ENCODE data around the gene DLX4. TPM values are rescaled to one million over a fixed set of nuclear protein-coding genes. Genes with fewer than 3 reads are reported as not detected.

DLX4 gene
- total RNA-seq, 1 experiment from 2014 or later = 2.5 TPM

DNA sequence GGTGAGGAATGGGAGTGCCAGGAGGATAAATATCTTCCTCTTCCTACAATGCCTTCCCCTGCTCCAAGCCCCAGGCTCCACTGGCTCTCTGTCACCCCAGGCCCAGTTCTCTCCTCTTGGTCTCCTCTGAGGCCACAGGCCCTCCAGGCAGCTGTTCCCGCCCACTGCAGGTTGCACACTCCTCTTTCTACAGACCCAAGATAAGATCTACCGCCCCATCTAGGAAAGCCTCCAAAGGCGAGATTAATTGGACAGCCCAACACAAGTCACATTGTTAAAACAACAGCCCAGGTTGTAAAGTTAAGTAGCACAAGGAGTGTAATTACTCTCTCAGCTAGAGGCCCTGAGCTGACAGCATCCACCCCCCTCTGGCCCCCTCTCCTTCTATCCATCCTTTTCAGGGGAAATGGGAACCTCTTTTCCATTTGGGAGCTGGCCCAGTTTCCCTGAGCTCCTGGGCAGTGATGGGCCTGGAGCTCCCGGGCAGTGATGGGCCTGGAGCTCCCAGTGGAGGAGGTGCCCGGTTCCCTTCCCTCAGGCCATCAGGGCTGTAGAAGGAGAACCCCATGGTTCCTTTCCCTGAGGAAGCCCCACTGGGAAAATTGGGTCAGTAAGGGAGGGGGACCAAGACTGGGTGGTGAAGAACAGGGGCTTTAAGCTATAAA, 7.3 kb downstream of the DLX4 start:
- H3K27ac ChIP-seq (ENCODE audit: insufficient read length, low read depth, low read length) = no peak overlapping the region
- H2BK120ac ChIP-seq (ENCODE audit: low read depth, low read length, poor library complexity, severe bottlenecking) = no peak overlapping the region
- H2BK12ac ChIP-seq (ENCODE audit: insufficient read length, low read depth, low read length) = no peak overlapping the region
- no peak overlapping the region for H3K9ac ChIP-seq (ENCODE audit: extremely low read depth, insufficient read length, low read length)
- Mint-ChIP-seq H3K9me3 (no peaks in the 10 kb centered on the region; a peak in 1 of 5 replicates), H3K36me3 (ENCODE audit: insufficient read depth in 1 of 3, low read depth in 3 of 3) (no peaks in the 10 kb centered on the region; a peak in 1 of 7 replicates), H3K4me1 (peaks cover 42 to 78% of the 10 kb centered on the region in 2 experiments), H3K27me3 (ENCODE audit: low read depth) (peaks cover 100% of the 10 kb centered on the region), H3K27ac (no peak overlapping the region), H3K4me3 (no peak overlapping the region)
- no CpG with 5 or more reads among the region's 5 CpGs for WGBS (ENCODE audit: extremely low coverage, insufficient read length, low lambda C conversion rate)
- H4K8ac ChIP-seq (replicated peaks; ENCODE audit: insufficient read length, low read depth, low read length) = no peak overlapping the region
- H4K5ac ChIP-seq (ENCODE audit: insufficient read length, low read depth, low read length) = no peak overlapping the region
- no peaks in the 10 kb centered on the region for H4K20me1 ChIP-seq (ENCODE audit: control insufficient read depth, insufficient read depth, insufficient read length)
- H3K18ac ChIP-seq (ENCODE audit: insufficient read length, low read depth, low read length) = no peak overlapping the region
- no peak overlapping the region for H2AK5ac ChIP-seq (ENCODE audit: insufficient read length, low read length)
- no peak overlapping the region for H3K4ac ChIP-seq (ENCODE audit: low read depth, low read length)
- no peak overlapping the region for H2BK20ac ChIP-seq (ENCODE audit: low read depth, low read length, poor library complexity, severe bottlenecking)
- peaks cover 6% of the 10 kb centered on the region for H3K23me2 ChIP-seq (ENCODE audit: insufficient read length, low read depth, low read length, poor library complexity, severe bottlenecking)
- H2BK5ac ChIP-seq (ENCODE audit: insufficient read length, low read length) = no peak overlapping the region
- no peaks in the 10 kb centered on the region for H3K79me1 ChIP-seq (ENCODE audit: insufficient read depth, low read depth, low read length, poor library complexity, severe bottlenecking)
- no peak overlapping the region for H2AFZ ChIP-seq (ENCODE audit: low read length)
- TF ChIP-seq, protein P1, sequence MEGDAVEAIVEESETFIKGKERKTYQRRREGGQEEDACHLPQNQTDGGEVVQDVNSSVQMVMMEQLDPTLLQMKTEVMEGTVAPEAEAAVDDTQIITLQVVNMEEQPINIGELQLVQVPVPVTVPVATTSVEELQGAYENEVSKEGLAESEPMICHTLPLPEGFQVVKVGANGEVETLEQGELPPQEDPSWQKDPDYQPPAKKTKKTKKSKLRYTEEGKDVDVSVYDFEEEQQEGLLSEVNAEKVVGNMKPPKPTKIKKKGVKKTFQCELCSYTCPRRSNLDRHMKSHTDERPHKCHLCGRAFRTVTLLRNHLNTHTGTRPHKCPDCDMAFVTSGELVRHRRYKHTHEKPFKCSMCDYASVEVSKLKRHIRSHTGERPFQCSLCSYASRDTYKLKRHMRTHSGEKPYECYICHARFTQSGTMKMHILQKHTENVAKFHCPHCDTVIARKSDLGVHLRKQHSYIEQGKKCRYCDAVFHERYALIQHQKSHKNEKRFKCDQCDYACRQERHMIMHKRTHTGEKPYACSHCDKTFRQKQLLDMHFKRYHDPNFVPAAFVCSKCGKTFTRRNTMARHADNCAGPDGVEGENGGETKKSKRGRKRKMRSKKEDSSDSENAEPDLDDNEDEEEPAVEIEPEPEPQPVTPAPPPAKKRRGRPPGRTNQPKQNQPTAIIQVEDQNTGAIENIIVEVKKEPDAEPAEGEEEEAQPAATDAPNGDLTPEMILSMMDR (conservative IDR thresholded peaks at IDR 0.05) = no peak
- peaks cover 3% of the 10 kb centered on the region for H3K4me1 ChIP-seq (ENCODE audit: insufficient read depth, low read length)
- no peak overlapping the region for H3K56ac ChIP-seq (ENCODE audit: insufficient read length, low read depth, low read length)
- H3K79me2 ChIP-seq (ENCODE audit: insufficient read depth, low read length) = no peaks in the 10 kb centered on the region
- peaks cover 48% of the 10 kb centered on the region for H3K27me3 ChIP-seq (ENCODE audit: insufficient read depth, low read length)
- H3T11ph ChIP-seq (ENCODE audit: low read length) = no peak overlapping the region
- H3K4me2 ChIP-seq (ENCODE audit: insufficient read depth, insufficient read length, low read length) = no peak overlapping the region
- no peak for DNase-seq
- H4K91ac ChIP-seq (ENCODE audit: insufficient read length, low read depth, low read length) = no peak overlapping the region
- H3K14ac ChIP-seq (ENCODE audit: insufficient read depth, low read length) = no peak overlapping the region
- no peak overlapping the region for H2BK15ac ChIP-seq (ENCODE audit: low read depth, low read length)
- H3K9me3 ChIP-seq (ENCODE audit: control insufficient read depth, low read depth, low read length) = no peaks in the 10 kb centered on the region
- H3K23ac ChIP-seq (ENCODE audit: insufficient read length, low read depth, low read length) = no peak overlapping the region

Data from H9 (cell line).